ENCODE results near the gene AP3S2.
"Not testable (repeated sequence)": the region's sequence is repeated elsewhere in the genome, so short reads cannot be mapped to it uniquely, and the experiment has no call there.

AP3S2 gene

DNA sequence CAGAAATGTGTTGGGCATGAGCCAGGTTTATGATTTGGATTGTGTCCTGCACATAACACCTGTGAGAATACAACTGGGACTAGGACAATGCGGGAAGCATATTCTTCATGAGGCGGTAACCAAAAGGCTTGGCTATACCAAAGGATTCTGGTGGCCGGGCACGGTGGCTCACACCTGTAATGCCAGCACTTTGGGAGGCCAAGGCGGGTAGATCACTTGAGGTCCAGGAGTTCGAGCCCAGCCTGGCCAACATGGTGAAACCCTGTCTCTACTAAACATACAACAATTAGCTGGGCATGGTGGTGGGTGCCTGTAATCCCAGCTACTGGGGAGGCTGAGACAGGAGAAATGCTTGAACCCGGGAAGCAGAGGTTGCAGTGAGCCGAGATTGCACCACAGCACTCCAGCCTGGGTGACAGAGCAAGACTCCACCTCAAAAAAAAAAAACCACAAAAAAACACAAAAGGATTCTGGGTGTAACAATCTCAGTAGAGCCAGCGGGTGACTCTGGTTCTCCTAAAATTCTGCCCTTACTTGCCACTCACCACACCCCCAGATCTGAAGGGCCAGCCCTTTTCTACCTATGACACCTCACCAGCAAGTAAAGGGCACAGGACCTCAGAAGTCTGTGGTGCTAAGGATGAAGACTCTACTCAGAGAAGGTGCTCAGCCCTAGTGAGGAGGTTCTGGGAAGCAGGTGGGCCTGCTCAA is 59.2 kb downstream of the AP3S2 start:
- not testable (repeated sequence) for DNase-seq (ENCODE audit: low read depth, low spot score)

DNA sequence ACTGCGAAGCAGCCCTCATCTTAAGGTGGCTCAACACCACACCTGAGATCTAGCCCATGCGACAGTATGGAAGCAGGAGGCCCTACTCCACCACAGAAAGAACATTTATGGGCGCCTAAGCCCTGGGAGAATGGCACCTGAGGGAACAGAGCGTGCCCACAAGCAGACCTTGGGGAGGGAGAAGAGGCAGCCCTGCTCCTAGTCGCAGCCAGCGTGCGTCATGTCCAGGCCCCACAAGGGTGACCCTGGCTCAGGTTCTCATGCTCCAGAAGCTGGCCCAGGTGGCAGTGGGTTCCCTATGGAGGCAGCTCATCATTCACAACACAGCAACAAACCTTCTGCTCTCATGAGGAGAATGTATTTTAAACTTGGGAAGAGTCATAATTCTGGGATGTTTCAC is 59.8 kb downstream of the AP3S2 start:
- no peak for DNase-seq (ENCODE audit: low read depth, low spot score)

DNA sequence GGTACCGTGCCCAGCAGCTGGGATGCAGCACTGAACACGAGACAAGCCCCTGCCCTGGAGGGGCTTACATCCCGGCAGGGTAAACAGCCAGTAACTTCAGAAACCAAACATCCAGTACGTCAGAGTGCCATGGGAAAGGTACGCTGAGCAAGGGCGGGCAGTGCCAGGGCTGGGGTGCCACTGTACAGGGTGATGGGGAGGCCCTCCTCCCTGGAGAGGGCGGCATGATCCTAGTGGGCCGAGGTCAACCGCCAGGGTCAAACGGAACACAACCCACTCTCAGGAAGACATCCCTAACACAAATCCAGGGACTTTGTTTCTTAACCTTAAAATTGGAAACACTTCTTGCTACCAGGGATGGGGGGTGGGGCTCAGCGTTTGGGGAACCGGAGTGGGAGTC is 63.2 kb downstream of the AP3S2 start:
- DNase-seq (ENCODE audit: low read depth, low spot score): no peak

DNA sequence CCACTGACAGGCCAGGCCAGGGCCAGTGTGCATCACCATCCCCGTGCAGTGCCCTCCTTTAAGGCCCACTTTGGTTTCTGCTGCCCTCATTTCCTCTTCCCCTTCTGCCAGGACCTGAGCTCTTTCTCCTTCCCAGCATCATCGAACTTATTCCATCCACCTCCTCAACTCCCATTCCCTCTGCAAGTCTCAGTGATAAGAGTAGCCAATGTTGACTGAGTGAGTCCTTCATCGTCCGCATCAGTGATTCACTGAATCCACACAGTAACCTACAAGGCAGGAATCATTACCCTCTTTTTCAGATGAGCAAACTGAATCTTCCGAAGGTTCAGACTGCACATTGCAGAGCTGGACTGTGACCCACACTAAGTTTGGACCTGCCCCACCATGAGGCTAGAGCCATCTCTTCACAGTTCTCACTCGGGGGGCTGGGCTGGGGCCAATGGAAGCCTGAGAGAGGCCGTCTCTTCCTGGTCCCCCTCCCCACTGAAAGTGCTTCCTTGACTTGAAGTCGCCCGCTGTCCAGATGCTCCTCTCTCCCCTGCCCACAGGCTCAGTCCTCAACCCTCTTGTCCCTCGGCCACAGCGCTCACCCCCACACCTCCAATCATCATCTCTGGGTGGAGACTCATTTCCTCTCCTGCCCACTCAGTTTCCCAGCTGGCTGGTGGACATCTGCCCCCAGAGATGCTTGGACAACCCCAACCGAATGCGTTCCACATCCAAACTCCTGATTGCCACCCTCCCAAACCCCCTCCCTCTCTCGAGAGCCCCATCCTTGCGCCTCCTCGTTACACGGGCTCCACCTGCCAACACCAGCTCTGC is 64.0 kb downstream of the AP3S2 start:
- no peak for DNase-seq (ENCODE audit: low read depth, low spot score)

DNA sequence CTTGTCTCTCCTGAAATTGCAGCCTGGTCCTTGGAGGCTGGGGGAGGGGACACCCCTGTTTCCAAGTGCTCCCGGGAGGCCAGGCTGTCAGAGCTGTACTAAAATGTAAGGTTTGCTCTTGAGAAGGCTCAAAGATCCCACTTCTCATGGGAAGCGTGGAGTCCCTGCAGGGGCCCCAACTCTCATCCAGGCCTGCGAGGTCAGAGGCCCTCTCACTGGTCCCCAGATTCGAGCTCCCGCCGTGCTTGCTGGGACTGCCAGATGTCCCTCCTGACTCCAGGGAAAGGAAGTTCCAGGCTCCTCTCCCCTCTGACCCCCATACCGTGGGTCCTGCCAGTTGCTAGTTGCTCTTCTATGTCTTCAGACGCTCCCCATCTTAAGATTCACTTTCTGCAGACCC is 64.6 kb downstream of the AP3S2 start:
- DNase-seq (ENCODE audit: low read depth, low spot score): no peak

DNA sequence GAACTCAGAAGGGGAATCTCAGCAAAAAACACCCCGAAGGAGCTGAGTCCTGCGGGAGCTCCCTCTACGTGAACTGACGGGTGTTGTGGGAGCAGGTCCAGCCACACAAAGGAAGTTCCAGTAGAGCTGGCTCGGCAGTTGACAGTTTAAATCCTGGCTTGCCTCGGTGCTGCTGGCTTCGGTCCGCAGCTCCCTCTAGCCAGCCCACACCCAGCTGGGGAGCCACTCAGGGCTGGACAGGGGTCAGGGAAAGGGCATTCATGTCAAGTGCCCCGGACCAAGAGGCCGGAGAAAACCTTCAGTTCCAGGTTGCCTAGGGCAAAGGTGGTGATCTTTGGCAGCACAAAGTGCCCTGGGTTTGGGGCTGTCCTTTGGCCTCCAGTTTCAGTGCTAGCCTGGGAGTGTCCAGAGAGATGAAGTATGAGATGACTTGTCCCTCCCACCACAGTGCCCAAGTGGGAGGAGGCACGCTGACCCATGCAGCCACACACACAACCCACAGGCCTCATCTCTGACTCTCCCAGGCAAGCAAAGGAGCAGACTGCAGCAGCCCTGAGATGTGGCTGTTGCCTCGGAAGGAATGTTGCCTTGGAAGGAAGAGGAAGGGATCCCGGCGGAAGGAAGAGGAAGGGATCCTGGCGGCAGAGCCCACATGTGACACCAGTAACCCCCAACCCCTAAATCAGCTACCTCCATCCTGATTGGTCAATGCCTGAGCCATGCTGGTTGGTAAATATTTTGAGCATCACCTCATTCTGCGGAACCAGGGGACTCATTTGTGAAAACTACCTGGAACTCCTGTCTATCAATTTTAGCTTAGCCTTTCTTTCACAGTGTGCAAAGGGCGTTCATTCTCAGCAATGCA is 65.3 kb downstream of the AP3S2 start:
- no peak for DNase-seq (ENCODE audit: low read depth, low spot score)

DNA sequence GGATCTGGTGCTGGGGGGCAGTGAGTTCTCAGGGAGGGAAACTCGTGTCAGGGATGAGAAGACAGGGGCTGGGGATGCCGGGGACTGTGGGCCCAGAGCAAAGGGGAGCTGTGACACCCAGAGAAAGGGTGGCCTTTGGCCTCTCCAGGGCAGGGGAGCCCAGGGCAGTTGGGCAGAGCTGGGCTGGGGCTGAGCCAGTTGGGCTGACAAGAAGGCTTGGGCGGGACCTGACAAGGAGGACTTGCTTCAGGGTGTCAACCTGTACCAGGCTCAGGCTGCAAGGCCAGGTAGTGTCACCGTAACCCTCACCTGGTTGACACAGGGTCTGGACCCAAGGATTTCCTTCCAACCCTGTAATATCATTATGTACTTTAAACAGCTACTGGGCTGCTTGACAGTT is 66.0 kb downstream of the AP3S2 start:
- no peak for DNase-seq (ENCODE audit: low read depth, low spot score)

DNA sequence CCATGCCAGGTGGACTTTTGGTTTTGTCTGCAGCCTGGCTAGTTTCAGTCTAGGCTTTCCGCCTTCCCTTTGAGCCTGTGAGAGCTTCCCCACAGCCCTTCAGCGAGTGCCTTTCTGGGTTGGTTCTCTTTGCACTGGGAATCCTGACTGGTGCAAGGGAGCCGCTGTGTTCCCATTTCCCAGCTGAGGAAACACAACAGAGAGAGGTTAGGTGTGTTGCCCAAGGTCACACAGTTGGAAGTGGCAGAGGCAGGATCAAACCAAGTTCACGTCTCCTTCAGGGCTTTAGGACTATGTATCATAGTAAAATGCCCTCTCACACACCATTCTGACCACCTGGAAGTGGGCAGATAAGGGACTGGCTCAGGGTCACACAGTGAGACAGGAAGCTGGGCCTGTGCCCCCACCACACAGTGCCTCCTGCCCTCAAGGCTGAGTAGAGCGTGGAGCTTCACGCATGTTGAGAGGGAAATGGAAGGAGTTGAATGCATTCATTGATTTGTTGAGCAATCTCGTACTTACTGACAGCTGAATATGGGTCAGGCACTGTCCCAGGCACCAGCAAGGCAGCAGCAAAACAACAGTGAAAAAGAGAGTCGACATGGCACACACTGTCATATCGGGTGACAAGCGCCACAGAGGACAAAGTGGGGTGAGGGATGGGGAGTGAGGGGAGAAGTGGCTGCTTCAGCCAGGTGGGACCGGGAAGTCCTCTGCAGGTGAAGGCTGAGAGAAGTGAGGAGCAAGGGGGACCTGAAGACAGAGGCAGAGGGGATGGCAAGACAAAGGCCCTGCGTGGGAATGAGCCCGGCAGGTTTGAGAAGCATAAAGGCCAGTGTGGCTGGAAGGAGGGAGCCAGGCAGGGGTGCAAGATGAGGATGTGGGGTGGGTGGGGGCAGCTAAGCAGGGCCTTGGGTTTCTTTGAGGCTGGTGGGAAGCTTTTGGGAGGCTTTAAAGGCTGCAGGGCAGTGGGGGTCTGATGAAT is 66.8 kb downstream of the AP3S2 start:
- no peak for DNase-seq (ENCODE audit: low read depth, low spot score)

DNA sequence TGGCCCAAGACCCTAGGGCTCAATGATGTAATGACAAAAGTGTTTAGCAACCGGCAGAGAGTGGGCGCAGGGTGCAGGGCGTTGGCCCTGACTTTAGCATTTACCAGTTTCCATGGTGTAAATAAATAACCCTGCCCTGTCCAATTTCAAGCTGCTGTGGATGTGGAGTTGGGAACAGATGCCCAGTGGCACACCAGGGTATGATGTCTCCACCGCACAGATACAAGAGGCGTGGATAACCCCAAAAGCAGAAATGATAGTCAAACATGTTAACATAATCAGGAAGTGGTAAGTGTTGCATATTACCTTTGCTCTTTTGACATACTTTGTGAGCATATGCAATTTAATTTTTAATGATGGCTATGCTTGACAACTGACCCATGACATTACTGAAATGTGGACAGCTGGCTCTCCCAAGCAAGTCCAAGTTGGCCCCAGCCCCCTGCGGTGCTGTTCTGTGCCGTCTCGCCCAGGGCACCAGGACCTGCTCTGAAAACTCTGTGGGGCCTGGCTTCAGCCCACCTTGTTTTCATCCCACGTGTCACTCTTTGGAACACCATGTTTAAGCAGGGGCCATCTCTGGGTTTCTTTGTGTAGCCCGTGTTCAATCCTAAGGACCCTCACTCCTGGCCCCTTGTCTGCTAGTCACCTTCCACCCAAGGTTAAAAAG is 68.4 kb downstream of the AP3S2 start:
- no peak for DNase-seq (ENCODE audit: low read depth, low spot score)

DNA sequence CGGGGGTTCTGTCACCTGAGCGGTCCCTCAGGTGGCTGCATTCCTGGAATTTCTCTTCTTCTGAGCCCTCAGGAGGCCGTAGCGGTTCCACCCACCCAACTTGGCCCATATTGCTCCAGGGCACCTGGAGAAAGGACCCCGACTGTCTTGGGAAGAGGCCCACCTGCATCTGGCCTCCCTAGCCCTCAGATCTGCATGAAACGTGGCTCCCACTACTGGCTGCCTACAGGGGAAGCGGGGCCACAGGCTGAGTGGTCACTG is 69.3 kb downstream of the AP3S2 start:
- DNase-seq (ENCODE audit: low read depth, low spot score): no peak

DNA sequence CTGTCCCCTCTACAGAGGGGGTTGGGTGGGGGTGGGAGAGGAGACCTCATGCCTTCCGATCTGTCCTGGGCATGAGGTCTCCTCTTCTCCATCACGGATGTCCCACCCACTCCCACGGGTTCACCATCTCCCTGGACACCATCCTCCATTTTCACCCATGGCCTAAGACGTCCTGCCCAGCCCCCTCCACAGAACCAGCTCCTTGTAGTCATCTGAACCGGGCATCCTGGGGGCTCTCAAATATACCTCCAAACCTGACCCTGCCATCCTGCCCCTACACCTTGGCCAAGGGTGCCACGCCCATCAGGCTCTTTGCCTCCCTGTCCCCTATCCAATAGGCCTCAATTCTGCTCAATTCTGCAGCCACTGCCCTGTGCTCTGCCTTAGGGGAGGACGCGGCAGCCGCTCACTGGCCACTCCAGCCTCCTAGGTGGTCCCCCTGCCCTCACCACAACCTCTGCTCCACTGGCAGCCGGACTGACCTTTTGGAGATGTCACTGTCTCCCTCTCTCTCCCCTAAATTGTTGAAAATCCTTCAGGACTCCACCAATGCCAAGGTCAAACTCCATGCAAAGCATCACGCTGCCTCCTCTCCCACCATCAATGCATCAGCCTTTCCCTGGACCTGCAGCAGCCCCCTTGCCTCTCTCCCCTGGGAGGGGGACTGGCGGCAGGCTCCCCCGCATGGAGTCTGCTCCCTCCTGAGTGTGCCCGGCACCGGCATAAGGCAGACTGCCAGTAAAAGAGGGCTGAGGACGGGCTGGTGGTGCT is 69.8 kb downstream of the AP3S2 start:
- no peak for DNase-seq (ENCODE audit: low read depth, low spot score)

DNA sequence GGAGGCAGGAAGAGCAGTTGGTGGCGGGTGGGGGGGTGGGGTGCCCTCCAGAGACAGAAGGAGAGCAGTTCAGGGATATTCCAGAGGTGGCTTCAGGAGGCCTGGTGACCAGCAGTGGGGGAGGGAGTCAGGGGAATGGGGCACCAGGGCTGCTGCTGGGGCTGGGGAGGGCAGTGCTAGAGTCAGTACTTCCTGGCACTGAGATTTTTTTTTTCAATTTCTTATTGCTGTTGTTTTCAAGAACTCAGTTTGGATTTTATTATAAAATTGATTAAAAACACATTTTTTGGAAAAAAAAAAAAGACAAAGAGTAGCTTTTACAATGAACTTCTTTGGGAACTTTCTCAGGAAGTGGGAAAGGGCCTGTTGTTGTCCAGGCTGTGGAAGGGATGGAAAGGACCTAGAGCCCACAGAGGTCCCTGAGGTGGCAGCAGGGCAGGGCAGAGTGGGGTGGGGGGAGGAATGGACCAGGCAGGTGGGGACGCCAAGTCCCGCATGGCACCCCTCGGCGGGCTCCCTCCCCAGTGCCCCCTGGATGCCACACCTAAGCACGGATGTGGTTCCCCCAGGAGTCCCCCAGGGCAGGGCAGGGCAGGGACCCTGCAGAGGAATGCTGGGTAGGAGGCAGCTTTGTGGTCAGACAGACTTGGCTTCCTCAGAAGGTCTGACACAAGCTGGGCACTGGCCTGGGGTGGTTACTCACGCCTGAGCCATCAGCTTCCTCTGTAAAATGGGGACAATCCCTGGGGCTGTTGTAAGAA is 70.7 kb downstream of the AP3S2 start:
- DNase-seq (ENCODE audit: low read depth, low spot score): no peak

DNA sequence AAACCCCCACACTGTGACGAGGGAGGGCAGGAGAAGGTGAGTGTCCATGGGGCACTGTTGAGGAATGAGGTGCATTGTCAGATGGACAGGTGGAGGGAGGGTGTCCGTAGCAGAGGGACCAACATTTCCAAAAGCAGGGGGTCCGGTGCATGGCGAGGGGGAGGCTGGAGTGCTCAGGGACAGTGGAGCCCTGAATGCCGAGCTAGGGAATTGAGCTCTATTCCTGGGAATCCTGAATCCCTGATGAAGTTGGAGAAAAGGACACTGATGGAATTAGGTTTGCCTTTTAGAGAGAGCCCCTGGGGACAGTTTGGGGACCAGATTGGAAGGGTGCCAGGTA is 71.2 kb downstream of the AP3S2 start:
- no peak for DNase-seq (ENCODE audit: low read depth, low spot score)

DNA sequence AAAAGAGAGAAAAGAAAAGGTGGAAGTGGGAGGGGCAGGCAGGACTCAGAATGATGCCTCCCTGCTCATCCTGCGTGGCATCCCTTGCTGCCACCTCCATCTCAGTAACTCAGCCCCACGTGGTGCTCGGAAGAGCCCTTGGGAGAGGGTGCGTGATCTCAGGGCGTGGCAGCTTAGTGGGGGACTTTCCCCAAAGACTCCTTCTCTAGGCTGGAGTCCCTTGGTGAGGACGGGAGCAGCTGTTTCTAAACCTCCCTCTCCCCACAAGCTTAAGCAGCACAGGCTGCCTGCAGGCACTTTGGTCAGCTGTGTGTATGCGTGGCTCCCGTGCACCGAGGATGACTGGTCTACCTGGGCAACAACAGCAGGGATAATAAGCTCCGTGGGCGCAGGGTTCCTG is 71.8 kb downstream of the AP3S2 start:
- no peak for DNase-seq (ENCODE audit: low read depth, low spot score)

DNA sequence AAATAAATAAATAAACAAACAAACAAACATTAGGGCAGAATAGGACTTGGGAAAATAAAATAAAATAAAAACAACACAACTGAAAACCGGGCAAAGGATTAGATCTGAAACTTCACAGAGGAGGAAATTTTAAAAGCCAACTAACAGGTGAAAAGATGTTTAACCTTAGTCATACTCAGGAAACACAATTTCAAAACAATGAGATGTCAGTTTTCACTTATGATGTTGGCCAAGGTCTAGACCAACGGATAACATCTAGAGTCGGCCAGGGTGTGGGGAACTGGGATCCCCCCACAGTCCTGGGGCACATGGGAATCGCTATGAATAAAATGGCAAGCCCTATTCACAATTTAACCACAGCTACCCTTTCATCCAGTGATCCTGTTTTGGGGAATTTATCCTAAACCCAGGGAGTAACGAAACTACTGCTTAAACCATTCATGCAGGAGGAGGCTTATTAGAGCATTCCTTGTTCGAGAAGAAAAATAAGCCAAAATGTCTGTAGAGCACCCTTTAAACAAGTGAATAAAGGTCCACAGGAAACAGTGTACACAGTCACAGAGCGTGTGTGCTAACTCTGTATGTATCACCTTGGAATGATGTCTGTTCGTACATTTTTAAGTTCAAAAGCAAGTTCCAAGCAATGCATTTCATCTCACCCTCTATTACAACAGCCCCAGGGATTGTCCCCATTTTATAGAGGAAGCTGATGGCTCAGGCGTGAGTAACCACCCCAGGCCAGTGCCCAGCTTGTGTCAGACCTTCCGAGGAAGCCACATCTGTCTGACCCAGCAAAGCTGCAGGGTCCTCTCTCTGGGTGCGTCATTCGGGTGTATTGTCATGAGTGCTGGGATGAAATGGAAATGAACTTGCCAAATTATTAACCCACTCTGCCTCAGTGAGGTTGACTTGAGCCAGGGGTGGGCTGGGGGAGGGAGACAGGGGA is 72.9 kb downstream of the AP3S2 start:
- no peak for DNase-seq (ENCODE audit: low read depth, low spot score)

DNA sequence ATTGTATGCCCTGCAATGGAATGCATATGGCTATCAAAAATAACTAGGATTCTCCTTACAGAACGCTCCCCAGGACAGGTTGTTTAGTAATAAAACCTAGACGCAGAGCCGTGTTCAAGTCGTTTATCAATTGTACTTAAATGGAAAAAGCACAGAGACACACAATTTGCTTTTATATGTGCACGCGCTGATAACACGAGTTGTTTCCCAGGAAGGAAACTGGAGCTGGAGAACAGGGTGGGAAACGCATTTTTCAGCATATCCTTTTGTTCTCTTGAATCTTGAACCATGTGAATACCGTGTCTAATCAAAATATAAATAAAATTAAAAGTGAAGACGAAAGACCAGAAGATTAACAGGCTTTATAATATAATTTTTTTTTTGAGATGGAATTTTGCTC is 75.5 kb downstream of the AP3S2 start:
- DNase-seq (ENCODE audit: low read depth, low spot score): no peak

DNA sequence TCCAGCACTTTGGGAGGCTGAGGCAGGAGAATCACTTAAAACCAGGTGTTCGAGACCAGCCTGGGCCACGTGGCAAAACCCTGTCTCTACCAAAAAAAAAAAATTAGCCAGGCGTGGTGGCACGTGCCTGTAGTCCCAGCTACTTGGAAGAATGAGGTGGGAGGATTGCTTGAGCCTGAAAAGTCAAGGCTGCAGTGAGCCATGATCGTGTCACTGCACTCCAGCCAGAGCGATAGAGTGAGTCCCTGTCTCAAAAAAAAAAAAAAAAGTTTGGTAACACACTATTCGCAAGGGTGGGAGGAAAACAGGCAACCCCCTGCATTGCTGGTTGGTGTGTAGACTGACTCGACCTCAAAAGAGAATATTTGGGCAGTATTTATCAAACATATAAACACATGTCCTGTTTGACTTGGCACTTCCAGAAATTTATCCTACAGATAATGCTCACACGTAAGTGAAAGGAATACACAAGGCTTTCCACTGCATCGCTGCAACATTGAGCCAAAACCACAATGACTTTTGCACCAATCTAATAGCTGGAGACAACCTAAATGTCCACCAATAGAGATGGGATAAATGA is 76.0 kb downstream of the AP3S2 start:
- DNase-seq (ENCODE audit: low read depth, low spot score): no peak

DNA sequence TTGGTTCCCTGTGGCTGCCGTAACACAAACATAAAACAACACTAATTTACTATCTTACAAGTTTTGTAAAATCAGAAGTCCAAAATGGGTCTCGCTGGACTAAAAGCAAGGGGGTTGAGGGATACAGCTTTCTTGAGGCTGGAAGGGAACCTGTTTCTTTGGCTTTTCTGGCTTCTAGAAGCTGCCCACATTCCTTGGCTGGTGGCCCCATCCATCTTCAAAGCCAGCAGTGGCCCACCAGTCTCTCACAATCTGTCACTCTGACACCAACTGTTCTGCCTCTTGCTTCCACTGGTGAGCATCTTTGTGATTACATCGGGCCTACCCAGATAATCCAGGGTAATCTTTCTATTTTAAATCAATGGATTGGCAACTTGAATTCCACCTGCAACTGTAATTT is 78.0 kb downstream of the AP3S2 start:
- no peak for DNase-seq (ENCODE audit: low read depth, low spot score)

Data from activated naive CD8-positive, alpha-beta T cell treated with anti-CD3 and anti-CD28 coated beads, Interleukin-2, amount 50 U/mL, for 16 hours (primary cell).